ENCODE measurements around the gene CDK2AP2. TPM values are rescaled to one million over a fixed set of nuclear protein-coding genes. Genes with fewer than 3 reads are reported as not detected.

The CDK2AP2 gene
- total RNA-seq, 4 donors from 2014 or later: 23.5 to 50.5 (median 34.7) TPM

DNA sequence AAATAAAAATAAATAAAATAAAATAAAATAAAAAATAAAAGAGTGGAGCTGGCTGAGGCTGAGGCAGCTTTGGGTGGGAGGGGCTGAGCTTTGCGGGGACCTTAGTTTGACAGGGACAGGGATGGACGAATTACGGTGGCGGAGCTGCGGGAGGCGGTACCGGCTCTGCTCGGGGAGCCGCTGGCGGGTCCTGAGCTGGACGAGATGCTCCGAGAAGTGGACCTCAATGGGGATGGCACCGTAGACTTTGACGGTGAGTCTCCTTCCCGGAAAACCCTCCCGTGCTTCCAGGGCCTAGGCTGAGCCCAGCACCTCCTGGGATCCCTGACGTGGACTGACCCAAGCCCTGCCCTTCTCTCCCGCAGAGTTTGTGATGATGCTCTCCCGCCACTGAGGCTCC is 49.7 kb downstream of the CDK2AP2 start:
- ATAC-seq (ENCODE audit: low FRiP score) (no peak), DNase-seq (ENCODE audit: low spot score) (no peak)
- TF ChIP-seq, protein P1, sequence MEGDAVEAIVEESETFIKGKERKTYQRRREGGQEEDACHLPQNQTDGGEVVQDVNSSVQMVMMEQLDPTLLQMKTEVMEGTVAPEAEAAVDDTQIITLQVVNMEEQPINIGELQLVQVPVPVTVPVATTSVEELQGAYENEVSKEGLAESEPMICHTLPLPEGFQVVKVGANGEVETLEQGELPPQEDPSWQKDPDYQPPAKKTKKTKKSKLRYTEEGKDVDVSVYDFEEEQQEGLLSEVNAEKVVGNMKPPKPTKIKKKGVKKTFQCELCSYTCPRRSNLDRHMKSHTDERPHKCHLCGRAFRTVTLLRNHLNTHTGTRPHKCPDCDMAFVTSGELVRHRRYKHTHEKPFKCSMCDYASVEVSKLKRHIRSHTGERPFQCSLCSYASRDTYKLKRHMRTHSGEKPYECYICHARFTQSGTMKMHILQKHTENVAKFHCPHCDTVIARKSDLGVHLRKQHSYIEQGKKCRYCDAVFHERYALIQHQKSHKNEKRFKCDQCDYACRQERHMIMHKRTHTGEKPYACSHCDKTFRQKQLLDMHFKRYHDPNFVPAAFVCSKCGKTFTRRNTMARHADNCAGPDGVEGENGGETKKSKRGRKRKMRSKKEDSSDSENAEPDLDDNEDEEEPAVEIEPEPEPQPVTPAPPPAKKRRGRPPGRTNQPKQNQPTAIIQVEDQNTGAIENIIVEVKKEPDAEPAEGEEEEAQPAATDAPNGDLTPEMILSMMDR (IDR thresholded peaks at IDR 0.05): no peak

DNA sequence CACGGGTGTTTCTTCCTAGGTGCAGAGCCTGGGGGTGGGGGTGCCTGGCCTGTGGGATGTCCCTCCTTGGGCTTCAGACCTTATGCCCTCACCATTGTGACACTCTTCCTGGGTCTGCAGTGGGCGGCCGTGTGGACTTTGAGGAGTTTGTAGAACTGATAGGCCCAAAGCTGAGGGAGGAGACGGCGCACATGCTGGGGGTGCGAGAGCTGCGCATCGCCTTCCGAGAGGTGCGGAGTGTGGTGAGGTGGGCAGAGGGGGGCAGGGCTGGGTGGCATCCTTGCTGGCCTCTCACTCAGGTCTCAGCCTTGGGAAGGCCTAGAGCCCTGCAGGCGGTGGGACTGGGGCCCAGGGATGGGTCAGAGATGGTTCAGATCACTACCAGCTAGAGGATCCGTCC is 50.5 kb downstream of the CDK2AP2 start:
- no peak for ATAC-seq (ENCODE audit: low FRiP score)

More for the DNA sequence above, 50.5 kb downstream of the CDK2AP2 start:
- TF ChIP-seq, protein P1 (IDR thresholded peaks at IDR 0.05): no peak
- no peak for DNase-seq (ENCODE audit: low spot score)

Small RNA genes lying within 50 kb of the gene (small RNA-seq; reads per million reads assigned to genes)
- not detected for gene MIR6752

Other genes starting within 250 kb of the CDK2AP2 start
- gene GRK2, start 241.7 kb downstream of the CDK2AP2 start, total RNA-seq: 100 to 1,000 TPM in 1 of 4 donors, 10 to 100 TPM in 3; 42.6 to 106 (median 50.7) TPM
- gene ANKRD13D, start 218.9 kb downstream of the CDK2AP2 start, total RNA-seq: 10 to 100 TPM; 18.6 to 78.2 (median 28.6) TPM
- gene SSH3, start 204.6 kb downstream of the CDK2AP2 start, total RNA-seq: 10 to 100 TPM; 22.6 to 44.6 (median 28.3) TPM
- 100 to 1,000 TPM in 1 of 4 donors, 10 to 100 TPM in 3; 67.5 to 141 (median 81.9) TPM for gene POLD4, start 154.6 kb downstream of the CDK2AP2 start, total RNA-seq
- gene CLCF1, start 134.6 kb downstream of the CDK2AP2 start, total RNA-seq: 10 to 100 TPM in 3 of 4 donors, 1 to 10 TPM in 1; 4.1 to 51.4 (median 25.1) TPM
- 10 to 100 TPM in 2 of 4 donors, 1 to 10 TPM in 2; 5.5 to 18.0 (median 10.4) TPM for gene RAD9A, start 116.2 kb downstream of the CDK2AP2 start, total RNA-seq
- gene PPP1CA, start 106.3 kb downstream of the CDK2AP2 start, total RNA-seq: 100 to 1,000 TPM in 2 of 4 donors, 10 to 100 TPM in 2; 91.9 to 110 (median 97.6) TPM
- gene TBC1D10C, start 104.1 kb downstream of the CDK2AP2 start, total RNA-seq: 1 to 10 TPM; 1.6 to 7.1 (median 3.4) TPM
- gene CARNS1, start 92.5 kb downstream of the CDK2AP2 start, total RNA-seq: 10 to 100 TPM in 1 of 4 donors, 1 to 10 TPM in 2, under 1 TPM in 1; 0.47 to 42.6 (median 7.5) TPM
- 10 to 100 TPM; 27.4 to 45.0 (median 30.7) TPM for gene RPS6KB2, start 79.7 kb downstream of the CDK2AP2 start, total RNA-seq
- gene PTPRCAP, start 70.5 kb downstream of the CDK2AP2 start, total RNA-seq: 1 to 10 TPM; 5.5 to 6.7 (median 6.3) TPM
- 10 to 100 TPM; 55.9 to 70.9 (median 63.9) TPM for gene CORO1B, start 64.7 kb downstream of the CDK2AP2 start, total RNA-seq
- not detected for gene GPR152, start 55.4 kb downstream of the CDK2AP2 start, total RNA-seq
- gene CABP4, start 52.8 kb downstream of the CDK2AP2 start, total RNA-seq: 1 to 10 TPM in 3 of 4 donors, under 1 TPM in 1; 0.65 to 4.6 (median 3.0) TPM
- gene TMEM134, start 38.9 kb downstream of the CDK2AP2 start, total RNA-seq: 10 to 100 TPM; 33.6 to 56.6 (median 44.0) TPM
- gene AIP, start 25.1 kb downstream of the CDK2AP2 start, total RNA-seq: 10 to 100 TPM; 51.2 to 67.5 (median 62.1) TPM
- gene PITPNM1, start 2.8 kb downstream of the CDK2AP2 start, total RNA-seq: 10 to 100 TPM; 15.0 to 58.2 (median 26.6) TPM
- gene CABP2, start 15.3 kb upstream of the CDK2AP2 start, total RNA-seq: not detected
- gene GSTP1, start 75.7 kb upstream of the CDK2AP2 start, total RNA-seq: 100 to 1,000 TPM; 435 to 948 (median 670) TPM
- 100 to 1,000 TPM; 143 to 233 (median 165) TPM for gene NDUFV1, start 98.8 kb upstream of the CDK2AP2 start, total RNA-seq
- gene NUDT8, start 121.8 kb upstream of the CDK2AP2 start, total RNA-seq: 10 to 100 TPM in 2 of 4 donors, 1 to 10 TPM in 2; 5.5 to 15.4 (median 9.7) TPM
- not detected for gene TBX10, start 131.6 kb upstream of the CDK2AP2 start, total RNA-seq
- not detected for gene ACY3, start 142.6 kb upstream of the CDK2AP2 start, total RNA-seq
- not detected for gene ALDH3B2, start 166.5 kb upstream of the CDK2AP2 start, total RNA-seq

All from omental fat pad (tissue), 4 donors.